ENCODE data around the gene NCKAP5. TPM values are rescaled to one million over a fixed set of nuclear protein-coding genes. Genes with fewer than 3 reads are reported as not detected.

NCKAP5 gene
- total RNA-seq, 2 experiments from 2014 or later, result not detected

DNA sequence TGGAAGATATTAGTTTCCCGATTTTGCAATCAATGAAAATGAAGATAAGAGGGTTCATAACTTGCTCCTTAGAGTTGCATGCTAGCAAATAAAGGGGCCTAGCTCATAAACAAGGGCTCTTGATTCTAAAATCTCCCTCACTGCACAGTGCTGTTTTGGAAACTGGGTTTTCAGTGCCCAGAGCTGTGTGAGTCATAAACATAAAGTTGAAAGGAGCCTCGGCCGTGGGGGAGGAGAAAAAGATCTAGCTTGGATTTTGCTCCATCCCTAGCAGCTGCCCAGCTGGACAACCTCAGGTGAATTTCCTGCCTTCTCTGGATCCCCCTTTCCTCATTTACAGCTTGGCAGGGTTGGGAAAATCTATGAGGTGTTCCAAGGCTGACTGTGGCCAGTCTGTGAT is 940.7 kb downstream of the NCKAP5 start:
- DNase-seq (no peak), ATAC-seq (no peak)
- CTCF ChIA-PET, result no interaction called here
- TF ChIP-seq, protein P1, sequence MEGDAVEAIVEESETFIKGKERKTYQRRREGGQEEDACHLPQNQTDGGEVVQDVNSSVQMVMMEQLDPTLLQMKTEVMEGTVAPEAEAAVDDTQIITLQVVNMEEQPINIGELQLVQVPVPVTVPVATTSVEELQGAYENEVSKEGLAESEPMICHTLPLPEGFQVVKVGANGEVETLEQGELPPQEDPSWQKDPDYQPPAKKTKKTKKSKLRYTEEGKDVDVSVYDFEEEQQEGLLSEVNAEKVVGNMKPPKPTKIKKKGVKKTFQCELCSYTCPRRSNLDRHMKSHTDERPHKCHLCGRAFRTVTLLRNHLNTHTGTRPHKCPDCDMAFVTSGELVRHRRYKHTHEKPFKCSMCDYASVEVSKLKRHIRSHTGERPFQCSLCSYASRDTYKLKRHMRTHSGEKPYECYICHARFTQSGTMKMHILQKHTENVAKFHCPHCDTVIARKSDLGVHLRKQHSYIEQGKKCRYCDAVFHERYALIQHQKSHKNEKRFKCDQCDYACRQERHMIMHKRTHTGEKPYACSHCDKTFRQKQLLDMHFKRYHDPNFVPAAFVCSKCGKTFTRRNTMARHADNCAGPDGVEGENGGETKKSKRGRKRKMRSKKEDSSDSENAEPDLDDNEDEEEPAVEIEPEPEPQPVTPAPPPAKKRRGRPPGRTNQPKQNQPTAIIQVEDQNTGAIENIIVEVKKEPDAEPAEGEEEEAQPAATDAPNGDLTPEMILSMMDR (IDR thresholded peaks at IDR 0.05), result no peak
- intact Hi-C loops (cut with micrococcal nuclease), result no loop called here
- H3K27me3 Mint-ChIP-seq, result no peaks in the 10 kb centered on the region
- no peaks in the 10 kb centered on the region for H3K36me3 Mint-ChIP-seq (ENCODE audit: low read depth)
- H3K9me3 Mint-ChIP-seq, result no peaks in the 10 kb centered on the region
- no peaks in the 10 kb centered on the region for H3K4me1 Mint-ChIP-seq (ENCODE audit: low read depth)
- no peak overlapping the region for H3K27ac Mint-ChIP-seq
- no peak overlapping the region for H3K4me3 Mint-ChIP-seq
- POLR2A ChIA-PET, result no interaction called here

DNA sequence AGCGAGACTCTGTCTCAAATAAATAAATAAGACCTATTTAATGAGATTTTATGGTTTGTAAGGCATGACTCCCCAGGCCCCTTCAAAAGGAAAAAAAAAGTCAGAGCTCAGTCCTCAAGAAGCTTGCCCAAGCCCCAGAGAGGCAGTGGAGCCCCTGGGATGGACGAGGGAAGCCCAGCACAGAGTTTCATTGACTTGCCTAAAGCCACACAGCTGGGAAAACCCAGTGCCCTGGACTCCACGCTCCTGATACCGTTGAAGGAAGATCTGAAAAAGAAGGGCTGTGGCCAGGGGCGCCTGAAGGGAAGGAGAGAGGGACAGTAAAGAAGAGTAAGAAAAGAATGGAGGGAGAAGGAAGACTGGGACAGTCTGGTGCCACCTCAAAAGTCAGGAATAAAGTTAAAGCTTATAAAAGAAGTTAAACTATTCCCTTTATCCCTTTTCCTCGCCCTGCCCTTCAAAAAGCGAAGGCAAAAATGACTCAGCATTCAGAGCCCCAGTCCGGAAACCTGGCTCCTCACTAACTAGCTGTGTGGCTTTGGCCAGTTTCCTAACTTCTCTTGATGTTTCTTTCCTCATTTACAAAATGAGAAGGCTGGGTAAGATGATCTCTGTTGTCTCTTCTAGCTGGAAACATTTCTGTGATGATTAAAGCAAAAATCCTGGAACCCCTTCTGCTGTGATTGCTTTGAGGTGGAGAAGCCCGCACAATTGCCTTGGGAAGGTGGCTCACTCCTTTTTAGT is 945.0 kb downstream of the NCKAP5 start:
- DNase-seq (no peak), ATAC-seq (no peak)
- Mint-ChIP-seq H3K4me3 (no peak overlapping the region), H3K27ac (no peak overlapping the region), H3K27me3 (no peaks in the 10 kb centered on the region), H3K9me3 (no peaks in the 10 kb centered on the region), H3K4me1 (ENCODE audit: low read depth) (no peaks in the 10 kb centered on the region), H3K36me3 (ENCODE audit: low read depth) (no peaks in the 10 kb centered on the region)
- POLR2A ChIA-PET, result no interaction called here
- intact Hi-C loops (cut with micrococcal nuclease), result no loop called here
- CTCF ChIA-PET, result no interaction called here
- TF ChIP-seq, protein P1 (IDR thresholded peaks at IDR 0.05), result no peak
